GM21447 (cell line): ENCODE data around the gene TGIF2LY.
"Not testable (repeated sequence)": the region's sequence is repeated elsewhere in the genome, so short reads cannot be mapped to it uniquely, and the experiment has no call there.

Experiments used
- ATAC-seq: cut with Tn5 transposase; IDR thresholded peaks from one replicate; pipeline ENCODE4 v1.9.1; 2021; ENCODE audit not compliant: unreplicated experiment

The TGIF2LY gene

DNA sequence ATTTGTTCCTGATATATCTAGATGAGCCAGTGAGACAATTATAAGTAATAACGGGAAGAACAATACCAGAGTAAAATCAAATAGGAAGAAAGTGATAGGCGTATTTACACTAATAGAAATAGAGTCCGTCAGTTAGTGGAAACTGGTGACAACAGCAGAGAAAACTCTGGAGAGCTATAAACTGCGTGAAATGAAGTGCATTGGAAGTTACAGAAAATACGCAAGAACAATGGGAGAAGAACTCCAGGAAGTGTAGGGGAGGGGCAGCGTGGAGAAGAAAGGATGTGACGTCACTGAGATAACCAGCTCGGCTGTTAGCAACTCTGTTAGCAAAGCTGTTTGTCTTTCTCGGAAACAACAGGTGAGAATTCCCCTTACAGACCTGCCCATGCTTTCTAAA, at the start of gene TGIF2LY:
Gene TGIF2LY, plus strand, starts transcription at position 301 of the 400 bp plus-strand sequence. CDS start 178 bp downstream, outside the sequence.
- ATAC-seq: not testable (repeated sequence)
